IMR-90 (cell line): Measurements from ENCODE around the gene C17orf100. TPM values are rescaled to one million over a fixed set of nuclear protein-coding genes. Genes with fewer than 3 reads are reported as not detected.

Experiments
- ATAC-seq: fragments of 200-7000 bp; cut with Tn5 transposase; 2 replicates; pipeline ENCODE4 v1.9.1; 2020; ENCODE audit warnings: low read depth, mild to moderate bottlenecking, moderate library complexity
- BruUV-seq: library from RNA; stranded (reverse); fragments of 400-500 nt; replicated peaks from 2 replicates; lab custom pipeline; 2021; lab: Mats Ljungman, UMichigan
- CTCF ChIA-PET: fragments of 300-600 bp; formaldehyde crosslinking; extraction: SDS; loops from one replicate; lab custom pipeline; 2021; ENCODE audit warnings: antibody characterized with exemption; lab: Yijun Ruan, JAX
- POLR2A ChIA-PET: fragments of 300-600 bp; sonication (Branson Sonifier 250); formaldehyde crosslinking; loops from one replicate; lab custom pipeline; 2022; ENCODE audit warnings: antibody characterized with exemption; ENCODE audit not compliant: unreplicated experiment; lab: Charles Lee
- DNase-seq: peaks from one replicate; pipeline ENCODE4 v3.0.0; 2013
- H2AFZ ChIP-seq: replicated peaks from 2 replicates; pipeline ENCODE3; 2013; ENCODE audit warnings: low read length, mild to moderate bottlenecking; ENCODE audit not compliant: poor library complexity
- H2AK5ac ChIP-seq: 2 replicates; pipeline ENCODE4 v1.6.1; 2013; ENCODE audit warnings: low read depth, low read length, inconsistent platforms
- H2AK9ac ChIP-seq: replicated peaks from 2 replicates; pipeline ENCODE3; 2013; ENCODE audit warnings: mild to moderate bottlenecking, low read depth, low read length, moderate library complexity; ENCODE audit not compliant: poor library complexity
- H2BK120ac ChIP-seq: 2 replicates; pipeline ENCODE4 v1.6.1; 2013; ENCODE audit warnings: low read depth, low read length, inconsistent platforms
- H2BK15ac ChIP-seq: 3 replicates; pipeline ENCODE4 v1.6.1; 2013; ENCODE audit warnings: low read depth, low read length, inconsistent platforms
- H2BK20ac ChIP-seq: 2 replicates; pipeline ENCODE4 v1.6.1; 2013; ENCODE audit warnings: low read depth, mild to moderate bottlenecking, inconsistent platforms, low read length, moderate library complexity
- H2BK5ac ChIP-seq: 2 replicates; pipeline ENCODE4 v1.6.1; 2013; ENCODE audit warnings: mild to moderate bottlenecking, low read depth, low read length, inconsistent platforms; ENCODE audit not compliant: poor library complexity, severe bottlenecking
- H3K14ac ChIP-seq: replicated peaks from 2 replicates; pipeline ENCODE4 v1.6.1; 2013; ENCODE audit warnings: low read depth, low read length, inconsistent platforms
- H3K18ac ChIP-seq: 2 replicates; pipeline ENCODE4 v1.6.1; 2013; ENCODE audit warnings: low read depth, low read length, control low read depth
- H3K23ac ChIP-seq: 2 replicates; pipeline ENCODE4 v1.6.1; 2013; ENCODE audit warnings: low read depth, low read length, inconsistent platforms
- H3K27ac ChIP-seq: 2 replicates; pipeline ENCODE4 v1.5.1; 2013; ENCODE audit warnings: mild to moderate bottlenecking, control low read depth, low read length; ENCODE audit not compliant: insufficient read depth
- H3K27me3 ChIP-seq: 2 replicates; pipeline ENCODE4 v1.6.1; 2013; ENCODE audit warnings: low read length; ENCODE audit not compliant: control insufficient read depth, insufficient read depth
- H3K36me3 ChIP-seq: 2 replicates; pipeline ENCODE4 v1.6.1; 2013; ENCODE audit warnings: low read length, mixed read lengths; ENCODE audit not compliant: control insufficient read depth, insufficient read depth
- H3K4ac ChIP-seq: 2 replicates; pipeline ENCODE4 v1.6.1; 2013; ENCODE audit warnings: low read depth, low read length, inconsistent platforms
- H3K4me1 ChIP-seq: 2 replicates; pipeline ENCODE4 v1.6.1; 2013; ENCODE audit warnings: low read length, mixed read lengths; ENCODE audit not compliant: control insufficient read depth, insufficient read depth
- H3K4me2 ChIP-seq: 2 replicates; pipeline ENCODE4 v1.6.1; 2013; ENCODE audit warnings: low read depth, mild to moderate bottlenecking, control low read depth, low read length, moderate library complexity
- H3K4me3 ChIP-seq: 2 replicates; pipeline ENCODE4 v1.5.1; 2013; ENCODE audit warnings: low read depth, mild to moderate bottlenecking, control low read depth, low read length, moderate library complexity; ENCODE audit not compliant: insufficient read depth
- H3K56ac ChIP-seq: 2 replicates; pipeline ENCODE4 v1.6.1; 2013; ENCODE audit warnings: low read length, inconsistent platforms; ENCODE audit not compliant: insufficient read depth; ENCODE audit errors: extremely low read depth
- H3K79me1 ChIP-seq, 2 experiments: 2 replicates each; pipeline ENCODE4 v1.6.1; 2013; ENCODE audit warnings: low read length in 2 of 2, inconsistent platforms in 1 of 2, low read depth in 1 of 2
- H3K9ac ChIP-seq: 2 replicates; pipeline ENCODE4 v1.6.1; 2013; ENCODE audit warnings: low read depth, low read length, control low read depth
- H3K9me1 ChIP-seq: 2 replicates; pipeline ENCODE4 v1.6.1; 2013; ENCODE audit warnings: low read length, inconsistent platforms; ENCODE audit not compliant: insufficient read depth
- H3K9me3 ChIP-seq: 2 replicates; pipeline ENCODE4 v1.6.1; 2013; ENCODE audit warnings: low read length; ENCODE audit not compliant: control insufficient read depth, insufficient read depth
- H4K20me1 ChIP-seq: 2 replicates; pipeline ENCODE4 v1.6.1; 2013; ENCODE audit warnings: low read length, inconsistent platforms; ENCODE audit not compliant: insufficient read depth
- H4K5ac ChIP-seq: 2 replicates; pipeline ENCODE4 v1.6.1; 2013; ENCODE audit warnings: mild to moderate bottlenecking, low read depth, low read length, control low read depth
- H4K8ac ChIP-seq, 2 experiments: 2 replicates each; pipeline ENCODE4 v1.6.1; 2013; ENCODE audit warnings: low read depth in 2 of 2, low read length in 2 of 2, control low read depth in 1 of 2, inconsistent platforms in 1 of 2
- H4K91ac ChIP-seq: 2 replicates; pipeline ENCODE4 v1.6.1; 2013; ENCODE audit warnings: low read depth, low read length, inconsistent platforms; ENCODE audit not compliant: insufficient read depth
- BHLHE40 ChIP-seq: fragments of 150-350 bp; IDR thresholded peaks from 2 replicates; pipeline ENCODE4 v1.6.1; 2016; ENCODE audit warnings: mild to moderate bottlenecking, low read depth, low read length
- CEBPB ChIP-seq: IDR thresholded peaks from 2 replicates; pipeline ENCODE4 v1.6.1; 2012; ENCODE audit warnings: low read depth, low read length, improper control_type of control experiment
- CHD1 ChIP-seq: IDR thresholded peaks from 2 replicates; pipeline ENCODE4 v1.6.1; 2012; ENCODE audit warnings: low read depth, low read length, improper control_type of control experiment
- MAFK ChIP-seq: IDR thresholded peaks from 2 replicates; pipeline ENCODE4 v1.6.1; 2012; ENCODE audit warnings: low read depth, low read length, improper control_type of control experiment
- NFE2L2 ChIP-seq: fragments of 150-350 bp; IDR thresholded peaks from 2 replicates; pipeline ENCODE4 v1.6.1; 2016; ENCODE audit warnings: low read depth, mild to moderate bottlenecking, low read length
- POLR2A ChIP-seq: IDR thresholded peaks from 2 replicates; pipeline ENCODE4 v1.6.1; 2012; ENCODE audit warnings: mild to moderate bottlenecking, low read depth, low read length
- RAD21 ChIP-seq: IDR thresholded peaks from 2 replicates; pipeline ENCODE4 v1.6.1; 2012; ENCODE audit warnings: low read length, improper control_type of control experiment
- RCOR1 ChIP-seq: IDR thresholded peaks from 2 replicates; pipeline ENCODE4 v1.6.1; 2012; ENCODE audit warnings: mild to moderate bottlenecking, low read length, improper control_type of control experiment; ENCODE audit not compliant: insufficient replicate concordance
- USF2 ChIP-seq: fragments of 150-350 bp; IDR thresholded peaks from 2 replicates; pipeline ENCODE4 v1.6.1; 2017; ENCODE audit warnings: mild to moderate bottlenecking, antibody characterized with exemption, low read length, low read depth
- WGBS, 2 experiments: methylation state at CpG; one replicate each; pipeline versions ENCODE4 v1.1.5 to v1.1.7; 2013; ENCODE audit warnings: missing lambda C conversion rate in 2 of 2; ENCODE audit not compliant: insufficient read length in 1 of 2; ENCODE audit errors: extremely low coverage in 2 of 2; 5-methylcytosine and 5-hydroxymethylcytosine counted together
- dilution Hi-C: fragments of 300-500 bp; cut with HindIII; formaldehyde crosslinking; loops from one replicate; pipeline ENCODE4 v1.14.3; 2018; ENCODE audit warnings: low sequenced_read_pairs; ENCODE audit not compliant: unreplicated experiment
- in situ Hi-C: fragments of 300-500 bp; cut with MboI; formaldehyde crosslinking; loops from 3 replicates; pipeline ENCODE4 v1.14.3; 2019; ENCODE audit warnings: low sequenced_read_pairs, inconsistent platforms, mixed read lengths
- intact Hi-C: fragments of 100-400 bp; cut with micrococcal nuclease; formaldehyde crosslinking; loops from 2 replicates; pipeline ENCODE4 v1.10.0; 2022
- polyA plus RNA-seq, 3 experiments: library from polyadenylated mRNA; depleted of rRNA; stranded (reverse); fragments of >200 nt; gene quantifications; 2 replicates each; pipeline ENCODE4 v1.2.3, GENCODE V29; 2012; ENCODE audit warnings: low replicate concordance in 1 of 3
- total RNA-seq: library from RNA; depleted of rRNA; stranded (reverse); fragments of >200 nt; gene quantifications from 2 replicates; pipeline ENCODE4 v1.2.3, GENCODE V29; 2012
- TF ChIP-seq, protein P1 (sequence below): conservative IDR thresholded peaks from 2 replicates; pipeline ENCODE4 v1.5.1; 2012; ENCODE audit warnings: mild to moderate bottlenecking, low read depth, low read length, improper control_type of control experiment
- TF ChIP-seq, protein P2 (sequence below): fragments of 150-350 bp; IDR thresholded peaks from 2 replicates; pipeline ENCODE4 v1.6.1; 2016; ENCODE audit warnings: low read depth, mild to moderate bottlenecking, low read length, moderate library complexity, borderline replicate concordance

The C17orf100 gene
- total and polyA plus RNA-seq, 2 of the 4 experiments (the other 2 are of a cell fraction): 0.18 to 1.8 TPM

DNA sequence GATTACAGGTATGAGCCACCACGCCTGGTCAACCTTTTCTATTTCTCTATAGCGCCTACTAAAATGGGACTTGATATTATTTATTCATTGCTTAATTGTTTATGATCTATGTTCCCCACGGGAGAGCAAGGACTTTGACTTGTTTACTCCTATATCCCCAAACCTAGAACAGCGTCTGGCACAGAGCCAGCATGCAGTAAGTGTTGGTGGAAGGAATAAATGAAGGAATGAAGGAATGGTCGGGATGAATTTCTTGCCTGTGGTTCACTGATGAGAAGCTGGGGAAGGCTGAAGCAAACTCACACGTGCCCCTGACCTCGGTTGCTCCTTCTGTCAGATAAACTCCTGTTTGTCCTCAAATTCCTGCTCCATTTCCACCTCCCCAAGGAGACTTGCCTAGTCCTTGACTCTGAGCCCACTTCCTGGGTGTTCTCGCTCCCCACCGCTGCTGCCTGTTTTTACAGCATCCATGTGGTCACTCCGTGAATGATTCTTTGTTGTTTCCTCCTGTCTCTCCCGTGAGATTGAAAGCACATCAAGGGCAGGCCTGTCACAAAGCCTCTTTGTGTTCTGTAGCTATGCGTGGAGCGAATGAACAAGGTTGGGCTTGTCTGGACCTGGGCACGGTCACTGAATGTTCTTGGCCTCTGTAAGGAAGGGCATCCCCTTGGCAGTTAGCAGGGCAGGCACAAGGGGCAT, 17.3 kb downstream of the C17orf100 start (continued):
- TF ChIP-seq RCOR1: no peak

DNA sequence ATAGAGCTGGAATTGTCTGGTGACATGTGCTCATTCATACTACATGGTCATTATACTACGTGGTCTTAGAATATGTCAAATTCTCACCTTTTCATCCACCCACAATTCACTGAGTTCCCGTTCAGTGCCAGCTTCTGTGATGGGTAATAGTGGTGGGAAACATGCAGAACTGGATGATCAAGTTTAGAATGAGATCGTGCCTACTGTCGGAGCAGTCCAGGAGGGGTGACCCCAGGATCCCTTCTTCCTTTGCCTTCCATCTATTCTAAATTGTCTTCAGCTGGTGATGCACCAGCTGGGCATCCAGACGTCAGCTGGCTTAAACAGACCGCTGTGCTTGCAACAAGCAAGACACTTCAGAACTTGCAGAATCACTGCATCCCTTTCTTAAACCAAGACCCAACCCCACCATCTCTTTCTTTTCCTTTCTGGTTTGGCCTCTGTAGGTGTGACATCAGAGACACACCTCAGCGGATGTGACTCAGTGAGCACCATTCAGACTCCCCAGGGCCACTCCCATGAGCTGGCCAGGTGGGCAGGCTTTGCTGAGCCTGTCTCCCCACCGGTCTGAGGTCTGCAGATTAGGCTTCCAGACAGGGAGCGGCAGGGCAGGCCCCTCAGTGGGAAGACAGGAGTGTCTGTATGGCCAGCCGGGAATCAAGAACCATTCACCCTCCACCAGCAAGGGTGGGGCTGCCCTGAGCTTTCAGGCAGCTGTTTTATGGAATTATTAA, 18.1 kb downstream of the C17orf100 start:
- no peak overlapping the region for H2BK20ac ChIP-seq
- H3K79me1 ChIP-seq: no peaks in the 10 kb centered on the region
- H3K4me3 ChIP-seq: no peak overlapping the region
- no CpG with 5 or more reads among the region's 10 CpGs for WGBS, 2 experiments
- ATAC-seq (no peak), DNase-seq (no peak)
- H3K56ac ChIP-seq: no peak overlapping the region
- H2BK120ac ChIP-seq: no peak overlapping the region
- H4K5ac ChIP-seq: no peak overlapping the region
- H2AK5ac ChIP-seq: no peak overlapping the region
- H3K4me1 ChIP-seq: no peaks in the 10 kb centered on the region
- dilution Hi-C loops: no loop called here
- no peak overlapping the region for H3K14ac ChIP-seq
- CTCF ChIA-PET: interaction anchor here (1.1 kb wide), 1 partner anchor 174 kb away, joined by 4 read pairs; no protein-coding TSS in a partner anchor
- no peak overlapping the region for H2BK15ac ChIP-seq
- no peak overlapping the region for H3K4me2 ChIP-seq
- H3K9ac ChIP-seq: no peak overlapping the region
- no peak overlapping the region for H3K23ac ChIP-seq
- H4K91ac ChIP-seq: no peak overlapping the region
- no peaks in the 10 kb centered on the region for H3K9me1 ChIP-seq
- POLR2A ChIA-PET: no interaction called here
- in situ Hi-C loops: loop anchor here (10.0 kb wide), 3 partner anchors 125 to 345 kb away; partner anchors contain the start of genes RNASEK and TEKT1
- no peak overlapping the region for H2AK9ac ChIP-seq
- no peaks in the 10 kb centered on the region for H3K36me3 ChIP-seq
- H3K9me3 ChIP-seq: no peaks in the 10 kb centered on the region
- no peaks in the 10 kb centered on the region for H4K20me1 ChIP-seq
- H2BK5ac ChIP-seq: no peak overlapping the region
- intact Hi-C loops: loop anchor here (10.0 kb wide), 1 partner anchor 85 kb away; the partner anchor contains the start of gene XAF1
- H2AFZ ChIP-seq: no peak overlapping the region
- H3K18ac ChIP-seq: no peak overlapping the region
- H3K27me3 ChIP-seq: peaks cover 21% of the 10 kb centered on the region
- no peak overlapping the region for H3K27ac ChIP-seq
- no peak overlapping the region for H4K8ac ChIP-seq
- BruUV-seq: no TSS peak
- H3K4ac ChIP-seq: no peak overlapping the region
- TF ChIP-seq, protein P1, sequence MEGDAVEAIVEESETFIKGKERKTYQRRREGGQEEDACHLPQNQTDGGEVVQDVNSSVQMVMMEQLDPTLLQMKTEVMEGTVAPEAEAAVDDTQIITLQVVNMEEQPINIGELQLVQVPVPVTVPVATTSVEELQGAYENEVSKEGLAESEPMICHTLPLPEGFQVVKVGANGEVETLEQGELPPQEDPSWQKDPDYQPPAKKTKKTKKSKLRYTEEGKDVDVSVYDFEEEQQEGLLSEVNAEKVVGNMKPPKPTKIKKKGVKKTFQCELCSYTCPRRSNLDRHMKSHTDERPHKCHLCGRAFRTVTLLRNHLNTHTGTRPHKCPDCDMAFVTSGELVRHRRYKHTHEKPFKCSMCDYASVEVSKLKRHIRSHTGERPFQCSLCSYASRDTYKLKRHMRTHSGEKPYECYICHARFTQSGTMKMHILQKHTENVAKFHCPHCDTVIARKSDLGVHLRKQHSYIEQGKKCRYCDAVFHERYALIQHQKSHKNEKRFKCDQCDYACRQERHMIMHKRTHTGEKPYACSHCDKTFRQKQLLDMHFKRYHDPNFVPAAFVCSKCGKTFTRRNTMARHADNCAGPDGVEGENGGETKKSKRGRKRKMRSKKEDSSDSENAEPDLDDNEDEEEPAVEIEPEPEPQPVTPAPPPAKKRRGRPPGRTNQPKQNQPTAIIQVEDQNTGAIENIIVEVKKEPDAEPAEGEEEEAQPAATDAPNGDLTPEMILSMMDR: no peak
- no peak for TF ChIP-seq CEBPB
- no peak for TF ChIP-seq RAD21
- TF ChIP-seq, protein P2, sequence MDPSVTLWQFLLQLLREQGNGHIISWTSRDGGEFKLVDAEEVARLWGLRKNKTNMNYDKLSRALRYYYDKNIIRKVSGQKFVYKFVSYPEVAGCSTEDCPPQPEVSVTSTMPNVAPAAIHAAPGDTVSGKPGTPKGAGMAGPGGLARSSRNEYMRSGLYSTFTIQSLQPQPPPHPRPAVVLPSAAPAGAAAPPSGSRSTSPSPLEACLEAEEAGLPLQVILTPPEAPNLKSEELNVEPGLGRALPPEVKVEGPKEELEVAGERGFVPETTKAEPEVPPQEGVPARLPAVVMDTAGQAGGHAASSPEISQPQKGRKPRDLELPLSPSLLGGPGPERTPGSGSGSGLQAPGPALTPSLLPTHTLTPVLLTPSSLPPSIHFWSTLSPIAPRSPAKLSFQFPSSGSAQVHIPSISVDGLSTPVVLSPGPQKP: no peak
- TF ChIP-seq RCOR1: no peak
- no peak for TF ChIP-seq CHD1
- TF ChIP-seq MAFK: no peak
- TF ChIP-seq NFE2L2: no peak
- TF ChIP-seq POLR2A: no peak
- no peak for TF ChIP-seq USF2
- TF ChIP-seq BHLHE40: no peak
